SW 1271 (cell line): ENCODE measurements around the gene PTPRN2.
"Not testable (repeated sequence)": the region's sequence is repeated elsewhere in the genome, so short reads cannot be mapped to it uniquely, and the experiment has no call there.

Experiments
- DNase-seq, 2 experiments: peaks; one replicate each; lab custom pipeline; 2025; lab: John Stamatoyannopoulos, UW

PTPRN2 gene

GRCh38 chr7:158049271-158049670, 538.4 kb downstream of the PTPRN2 start:
- no peak for DNase-seq

GRCh38 chr7:158048569-158048968, 539.1 kb downstream of the PTPRN2 start:
- no peak for DNase-seq

GRCh38 chr7:158047391-158048059, 540.1 kb downstream of the PTPRN2 start:
- DNase-seq, result no peak

- not testable (repeated sequence) for DNase-seq
Observed at GRCh38 chr7:158046246-158046645, 541.4 kb downstream of the PTPRN2 start.

GRCh38 chr7:158044482-158044823, 543.2 kb downstream of the PTPRN2 start:
- no peak for DNase-seq

GRCh38 chr7:158043551-158044481, 543.8 kb downstream of the PTPRN2 start:
- no peak for DNase-seq

- DNase-seq, result no peak
Observed at GRCh38 chr7:158042156-158042880, 545.3 kb downstream of the PTPRN2 start.

GRCh38 chr7:158040199-158040598, 547.4 kb downstream of the PTPRN2 start:
- DNase-seq, result no peak

GRCh38 chr7:158039270-158039669, 548.4 kb downstream of the PTPRN2 start:
- DNase-seq, result no peak

- no peak for DNase-seq
Observed at GRCh38 chr7:158037211-158037610, 550.4 kb downstream of the PTPRN2 start.

GRCh38 chr7:158035343-158035742, 552.3 kb downstream of the PTPRN2 start:
- no peak for DNase-seq

- no peak for DNase-seq
Observed at GRCh38 chr7:158034571-158034970, 553.1 kb downstream of the PTPRN2 start.

- not testable (repeated sequence) for DNase-seq
Observed at GRCh38 chr7:158033925-158034324, 553.7 kb downstream of the PTPRN2 start.

- DNase-seq, result no peak
Observed at GRCh38 chr7:158033196-158033595, 554.4 kb downstream of the PTPRN2 start.

- no peak for DNase-seq
Observed at GRCh38 chr7:158032561-158033115, 555.0 kb downstream of the PTPRN2 start.

GRCh38 chr7:158031867-158032308, 555.7 kb downstream of the PTPRN2 start:
- no peak for DNase-seq

GRCh38 chr7:158030566-158030965, 557.1 kb downstream of the PTPRN2 start:
- DNase-seq, result no peak

- no peak for DNase-seq
Observed at GRCh38 chr7:158030071-158030470, 557.6 kb downstream of the PTPRN2 start.

- no peak for DNase-seq
Observed at GRCh38 chr7:158029509-158029908, 558.1 kb downstream of the PTPRN2 start.

GRCh38 chr7:158028971-158029370, 558.7 kb downstream of the PTPRN2 start:
- no peak for DNase-seq

GRCh38 chr7:158028290-158028941, 559.2 kb downstream of the PTPRN2 start:
- DNase-seq, result no peak

GRCh38 chr7:158027646-158028045, 560.0 kb downstream of the PTPRN2 start:
- DNase-seq, result no peak
